Ascending aorta (tissue), 2 donors: ENCODE data around the gene LENG8. TPM values are rescaled to one million over a fixed set of nuclear protein-coding genes. Genes with fewer than 3 reads are reported as not detected.
"Not testable (repeated sequence)": the region's sequence is repeated elsewhere in the genome, so short reads cannot be mapped to it uniquely, and the experiment has no call there.

Source experiments
- DNase-seq, 2 donors: peaks; one replicate each; pipeline ENCODE4 v3.0.0-alpha.2; 2019; ENCODE audit warnings: low spot score in 2 of 2
- H3K27ac ChIP-seq, 2 donors: fragments of 200-600 bp; sonication (generic); one replicate each; pipeline ENCODE4 v1.5.1; 2016 to 2017; ENCODE audit warnings: mild to moderate bottlenecking in 1 of 2
- H3K27me3 ChIP-seq: fragments of 200-600 bp; sonication (generic); one replicate; pipeline ENCODE4 v1.5.1; 2017
- H3K36me3 ChIP-seq, 2 donors: fragments of 200-600 bp; sonication (generic); one replicate each; pipeline ENCODE4 v1.5.1; 2016
- H3K4me1 ChIP-seq, 2 donors: fragments of 200-600 bp; sonication (generic); one replicate each; pipeline ENCODE4 v1.5.1; 2016 to 2017; ENCODE audit warnings: mild to moderate bottlenecking in 1 of 2
- H3K4me3 ChIP-seq, 2 donors: fragments of 200-600 bp; sonication (generic); one replicate each; pipeline ENCODE4 v1.5.1; 2016 to 2017; ENCODE audit warnings: mild to moderate bottlenecking in 1 of 2
- H3K9me3 ChIP-seq, 2 donors: fragments of 200-600 bp; sonication (generic); one replicate each; pipeline ENCODE4 v1.5.1; 2016
- intact Hi-C: fragments of 100-400 bp; cut with DNase I; formaldehyde crosslinking; loops from one replicate; pipeline ENCODE4 v1.15.1; 2023
- total RNA-seq: library from RNA; depleted of rRNA; stranded (reverse); fragments of >200 nt; gene quantifications from one replicate; pipeline ENCODE4 v1.1.0, GENCODE V29; 2016
- TF ChIP-seq, protein P1 (sequence below), 3 experiments: fragments of 200-600 bp in 2 of 3; fragments of 450-650 bp in 1 of 3; sonication (generic) in 2 of 3; IDR thresholded peaks; one replicate each; pipeline ENCODE4 v1.5.1; 2016 to 2019; ENCODE audit warnings: antibody characterized with exemption in 3 of 3, mild to moderate bottlenecking in 1 of 3, moderate library complexity in 1 of 3

LENG8 gene
- total RNA-seq, 1 donor from 2014 or later: 402 TPM

DNA sequence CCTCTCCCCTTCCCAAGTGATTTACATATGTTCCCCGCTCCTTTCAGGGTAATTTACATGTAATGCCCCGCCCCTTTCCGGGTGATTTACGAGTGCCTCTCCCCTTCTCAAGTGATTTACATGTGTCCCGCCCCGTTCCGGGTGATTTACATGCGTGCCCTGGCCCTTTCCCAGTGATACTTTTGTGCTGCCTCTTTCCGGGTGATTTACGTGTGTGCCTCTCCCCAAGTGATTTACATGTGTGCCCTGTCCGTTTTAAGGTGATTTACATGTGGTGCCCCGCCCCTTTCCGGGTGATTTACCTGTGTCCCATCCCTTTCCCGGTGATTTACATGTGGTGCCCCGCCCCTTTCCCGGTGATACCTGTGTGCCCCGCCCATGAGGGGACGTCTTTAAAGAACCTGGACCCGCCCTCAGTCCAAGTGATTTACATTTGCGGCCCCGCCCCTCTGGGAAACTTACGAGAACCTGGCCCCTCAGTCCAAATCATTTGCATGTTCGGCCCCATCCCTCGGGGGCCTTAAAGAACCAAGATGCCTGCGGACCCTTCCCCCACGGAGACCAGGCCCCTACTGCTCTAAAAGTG lies 15.1 kb downstream of the LENG8 start:
- DNase-seq: peak; percentile 76 to 96
- peak overlapping the region; percentile 60 to 79 for H3K4me3 ChIP-seq
- H3K27ac ChIP-seq: peak overlapping the region; percentile 97
- H3K27me3 ChIP-seq: no peaks in the 10 kb centered on the region
- TF ChIP-seq, protein P1, sequence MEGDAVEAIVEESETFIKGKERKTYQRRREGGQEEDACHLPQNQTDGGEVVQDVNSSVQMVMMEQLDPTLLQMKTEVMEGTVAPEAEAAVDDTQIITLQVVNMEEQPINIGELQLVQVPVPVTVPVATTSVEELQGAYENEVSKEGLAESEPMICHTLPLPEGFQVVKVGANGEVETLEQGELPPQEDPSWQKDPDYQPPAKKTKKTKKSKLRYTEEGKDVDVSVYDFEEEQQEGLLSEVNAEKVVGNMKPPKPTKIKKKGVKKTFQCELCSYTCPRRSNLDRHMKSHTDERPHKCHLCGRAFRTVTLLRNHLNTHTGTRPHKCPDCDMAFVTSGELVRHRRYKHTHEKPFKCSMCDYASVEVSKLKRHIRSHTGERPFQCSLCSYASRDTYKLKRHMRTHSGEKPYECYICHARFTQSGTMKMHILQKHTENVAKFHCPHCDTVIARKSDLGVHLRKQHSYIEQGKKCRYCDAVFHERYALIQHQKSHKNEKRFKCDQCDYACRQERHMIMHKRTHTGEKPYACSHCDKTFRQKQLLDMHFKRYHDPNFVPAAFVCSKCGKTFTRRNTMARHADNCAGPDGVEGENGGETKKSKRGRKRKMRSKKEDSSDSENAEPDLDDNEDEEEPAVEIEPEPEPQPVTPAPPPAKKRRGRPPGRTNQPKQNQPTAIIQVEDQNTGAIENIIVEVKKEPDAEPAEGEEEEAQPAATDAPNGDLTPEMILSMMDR (IDR thresholded peaks at IDR 0.05): no peak
- H3K36me3 ChIP-seq: peaks cover 23 to 29% of the 10 kb centered on the region in 2 donors
- peaks cover 14 to 20% of the 10 kb centered on the region in 2 donors for H3K4me1 ChIP-seq
- intact Hi-C loops: loop anchor here (1.0 to 10.0 kb wide), 8 partner anchors 272 to 1132 kb away; partner anchors contain the start of genes CNOT3, MYADM, NDUFA3 and OSCAR
- H3K9me3 ChIP-seq: no peaks in the 10 kb centered on the region

DNA sequence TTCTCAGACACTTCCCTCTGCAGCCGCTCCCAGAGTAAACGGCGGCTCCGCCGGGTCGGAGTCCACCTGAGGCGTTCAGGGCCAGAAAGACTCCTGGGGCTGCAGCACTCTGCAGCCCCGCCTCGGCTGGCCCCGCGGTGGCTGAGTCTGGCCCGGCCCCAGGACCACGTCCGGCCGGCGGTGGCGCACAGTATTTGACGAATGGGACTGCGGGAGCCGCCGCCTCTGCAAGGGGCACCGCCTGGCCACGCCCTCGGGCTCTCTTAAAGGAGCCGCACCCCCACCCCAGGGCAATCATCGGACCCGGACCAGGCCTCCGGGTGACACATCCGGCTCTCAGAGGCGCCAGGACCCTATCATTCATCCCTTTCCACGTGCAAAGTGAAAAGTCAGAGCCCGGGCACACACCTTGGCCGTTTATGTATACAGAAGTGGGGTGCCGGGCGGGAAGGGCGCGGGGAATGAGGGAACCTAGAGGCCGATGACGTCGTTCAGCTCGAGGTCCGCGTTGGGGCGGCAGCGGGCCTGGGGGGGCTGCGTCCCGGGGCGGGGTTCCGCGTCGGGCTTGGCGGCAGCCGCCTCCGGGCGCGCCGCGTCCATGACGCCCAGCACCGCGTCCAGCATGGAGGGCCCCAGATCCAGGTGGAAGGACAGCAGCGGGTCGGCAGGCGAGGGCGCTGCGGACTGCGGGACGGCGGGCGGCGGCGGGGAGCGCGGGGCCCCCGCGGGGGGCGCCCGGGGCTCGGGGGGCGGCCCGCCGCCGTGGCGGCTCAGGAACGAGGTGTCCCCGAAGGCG lies 15.8 kb downstream of the LENG8 start:
- DNase-seq: peak; percentile 65 to 96
- TF ChIP-seq, protein P1 (IDR thresholded peaks at IDR 0.05): no peak
- peak overlapping the region; percentile 60 to 79 for H3K4me3 ChIP-seq
- intact Hi-C loops: loop anchor here (1.0 to 10.0 kb wide), 8 partner anchors 273 to 1133 kb away; partner anchors contain the start of genes CNOT3, MYADM, NDUFA3 and OSCAR
- H3K27ac ChIP-seq: peak overlapping the region; percentile 97
- no peaks in the 10 kb centered on the region for H3K9me3 ChIP-seq
- H3K4me1 ChIP-seq: peaks cover 14 to 21% of the 10 kb centered on the region in 2 donors
- no peaks in the 10 kb centered on the region for H3K27me3 ChIP-seq
- peaks cover 19 to 22% of the 10 kb centered on the region in 2 donors for H3K36me3 ChIP-seq

DNA sequence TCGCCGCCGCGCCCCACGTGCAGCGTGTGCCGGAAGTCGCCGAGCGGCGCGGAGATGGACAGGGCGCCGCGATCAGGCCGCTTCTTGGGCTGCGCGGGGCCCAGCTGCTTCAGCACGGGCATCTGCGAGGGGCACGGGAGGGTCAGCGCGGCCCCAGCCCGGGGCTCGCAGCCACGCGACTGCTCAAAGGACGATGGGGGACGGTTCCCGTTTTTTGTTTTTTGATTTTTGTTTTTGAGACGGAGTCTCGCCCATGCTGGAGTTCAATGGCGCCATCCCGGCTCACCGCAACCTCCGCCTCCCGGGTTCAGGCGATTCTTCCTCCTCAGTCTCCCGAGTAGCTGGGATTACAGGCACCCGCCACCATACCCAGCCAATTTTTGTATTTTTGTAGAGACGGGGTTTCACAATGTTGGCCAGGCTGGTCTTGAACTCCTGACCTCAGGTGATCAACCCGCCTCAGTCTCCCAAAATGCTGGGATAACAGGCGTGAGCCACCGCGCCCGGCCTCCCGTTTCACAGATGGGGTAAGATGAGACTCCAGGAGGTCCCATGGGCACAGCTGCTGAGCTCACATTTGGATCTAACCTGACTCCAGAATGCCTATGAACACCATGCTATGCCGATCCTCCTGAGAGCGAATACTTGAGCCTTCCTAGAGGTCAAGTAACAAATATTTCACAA lies 16.6 kb downstream of the LENG8 start:
- Histone ChIP-seq H3K4me1 (peaks cover 14 to 28% of the 10 kb centered on the region in 2 donors), H3K4me3 (no peak overlapping the region), H3K27me3 (no peaks in the 10 kb centered on the region), H3K36me3 (peaks cover 12 to 15% of the 10 kb centered on the region in 2 donors), H3K27ac (peak overlapping the region in 1 of 2 donors; percentile 97), H3K9me3 (no peaks in the 10 kb centered on the region)
- intact Hi-C loops: loop anchor here (10.0 kb wide), 3 partner anchors 361 to 1009 kb away; partner anchors contain the start of genes NDUFA3, OSCAR, PPP6R1 and ZNF628
- TF ChIP-seq, protein P1 (IDR thresholded peaks at IDR 0.05): no peak
- peak in 1 of 2 donors; percentile 71 for DNase-seq

DNA sequence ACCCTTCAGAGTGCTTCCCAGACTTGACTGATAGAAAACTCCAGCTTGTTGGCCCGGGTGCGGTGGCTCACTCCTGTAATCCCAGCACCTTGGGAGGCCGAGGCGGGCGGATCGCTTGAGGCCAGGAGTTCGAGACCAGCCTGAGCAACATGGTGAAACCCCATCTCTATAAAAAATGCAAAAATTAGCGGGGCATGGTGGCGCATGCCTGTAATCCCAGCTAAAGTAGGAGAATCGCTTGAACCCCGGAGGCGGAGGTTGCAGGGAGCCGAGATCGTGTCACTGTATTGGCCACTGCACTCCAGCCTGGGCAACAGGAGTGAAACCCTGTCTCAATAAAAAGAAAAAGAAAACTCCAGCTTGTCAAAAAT lies 17.1 kb downstream of the LENG8 start:
- peak overlapping the region in 1 of 2 donors; percentile 97 for H3K27ac ChIP-seq
- not testable (repeated sequence) for DNase-seq, H3K4me3 ChIP-seq, H3K36me3 ChIP-seq, H3K27me3 ChIP-seq, H3K9me3 ChIP-seq
- peaks cover 14 to 34% of the 10 kb centered on the region in 2 donors for H3K4me1 ChIP-seq
- intact Hi-C loops: loop anchor here (10.0 kb wide), 3 partner anchors 361 to 1009 kb away; partner anchors contain the start of genes NDUFA3, OSCAR, PPP6R1 and ZNF628

DNA sequence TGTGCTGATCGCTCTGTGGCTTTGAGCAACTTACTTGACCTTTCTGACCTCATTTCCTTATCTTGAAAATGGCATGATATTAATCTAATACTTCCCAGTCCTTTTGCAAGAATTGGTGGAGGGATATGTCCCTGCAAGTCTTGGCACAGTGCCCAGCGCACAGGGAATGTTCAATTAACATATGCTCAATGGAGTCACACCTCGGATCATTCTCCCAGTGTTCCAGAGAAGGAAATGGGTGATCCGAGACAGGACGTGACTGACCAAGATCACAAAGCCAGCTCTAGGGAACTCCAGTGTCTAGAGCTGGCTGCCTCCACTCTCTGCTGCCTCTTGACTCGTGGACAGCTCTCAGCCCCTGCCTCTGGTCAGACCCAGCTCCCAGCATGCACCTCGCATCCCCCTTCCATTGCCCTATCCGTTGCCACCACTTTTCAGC lies 20.5 kb downstream of the LENG8 start:
- intact Hi-C loops: loop anchor here (10.0 kb wide), 3 partner anchors 365 to 1005 kb away; partner anchors contain the start of genes NDUFA3, OSCAR, PPP6R1 and ZNF628
- H3K4me1 ChIP-seq: peaks cover 0 to 21% of the 10 kb centered on the region in 2 donors
- no peak overlapping the region for H3K27ac ChIP-seq
- peaks cover 0 to 3% of the 10 kb centered on the region in 2 donors for H3K36me3 ChIP-seq
- no peak overlapping the region for H3K4me3 ChIP-seq
- DNase-seq: peak in 1 of 2 donors; percentile 68
- TF ChIP-seq, protein P1 (IDR thresholded peaks at IDR 0.05): no peak
- no peaks in the 10 kb centered on the region for H3K9me3 ChIP-seq
- H3K27me3 ChIP-seq: no peaks in the 10 kb centered on the region
